HL-60 (cell line): ENCODE results near the gene PPP2R2D.

Source experiments
- DNase-seq, 2 experiments: peaks; one replicate each; pipeline ENCODE4 v3.0.0-alpha.2; 2010 to 2020; ENCODE audit warnings: low read depth in 1 of 2, low spot score in 1 of 2
- H3K27ac ChIP-seq: fragments of 250-450 bp; sonication (Bioruptor Pico); replicated peaks from 2 replicates; pipeline ENCODE4 v1.5.1; 2020; ENCODE audit warnings: mild to moderate bottlenecking, moderate library complexity
- H3K27me3 ChIP-seq: fragments of 250-450 bp; sonication (Bioruptor Pico); 2 replicates; pipeline ENCODE4 v1.5.1; 2021; ENCODE audit warnings: mild to moderate bottlenecking, moderate library complexity; ENCODE audit not compliant: insufficient read depth, poor library complexity, severe bottlenecking
- H3K4me3 ChIP-seq: replicated peaks from 2 replicates; pipeline ENCODE4 v1.5.1; 2011; ENCODE audit warnings: mild to moderate bottlenecking, control low read depth, low read length; ENCODE audit not compliant: insufficient read depth
- GABPA ChIP-seq: IDR thresholded peaks from 2 replicates; pipeline ENCODE4 v1.6.1; 2012; ENCODE audit warnings: low read depth
- POLR2AphosphoS5 ChIP-seq: IDR thresholded peaks from 2 replicates; pipeline ENCODE4 v1.6.1; 2012; ENCODE audit warnings: low read depth
- REST ChIP-seq: IDR thresholded peaks from 2 replicates; pipeline ENCODE4 v1.6.1; 2012; ENCODE audit warnings: low read depth; ENCODE audit not compliant: insufficient replicate concordance
- SPI1 ChIP-seq: IDR thresholded peaks from 2 replicates; pipeline ENCODE4 v1.6.1; 2012; ENCODE audit warnings: low read depth, mild to moderate bottlenecking, borderline replicate concordance
- TF ChIP-seq, protein P1 (sequence below): IDR thresholded peaks from one replicate; pipeline ENCODE4 v1.5.1; 2011; ENCODE audit warnings: low read length, control low read depth, inconsistent platforms; ENCODE audit not compliant: insufficient read depth

Gene PPP2R2D

GRCh38 chr10:131959841-131960240 is 59.0 kb downstream of the PPP2R2D start:
- H3K27ac ChIP-seq: no peak overlapping the region
- H3K27me3 ChIP-seq: no peaks in the 10 kb centered on the region
- TF ChIP-seq REST (no peak), SPI1 (no peak), POLR2AphosphoS5 (no peak), GABPA (no peak)
- TF ChIP-seq, protein P1, sequence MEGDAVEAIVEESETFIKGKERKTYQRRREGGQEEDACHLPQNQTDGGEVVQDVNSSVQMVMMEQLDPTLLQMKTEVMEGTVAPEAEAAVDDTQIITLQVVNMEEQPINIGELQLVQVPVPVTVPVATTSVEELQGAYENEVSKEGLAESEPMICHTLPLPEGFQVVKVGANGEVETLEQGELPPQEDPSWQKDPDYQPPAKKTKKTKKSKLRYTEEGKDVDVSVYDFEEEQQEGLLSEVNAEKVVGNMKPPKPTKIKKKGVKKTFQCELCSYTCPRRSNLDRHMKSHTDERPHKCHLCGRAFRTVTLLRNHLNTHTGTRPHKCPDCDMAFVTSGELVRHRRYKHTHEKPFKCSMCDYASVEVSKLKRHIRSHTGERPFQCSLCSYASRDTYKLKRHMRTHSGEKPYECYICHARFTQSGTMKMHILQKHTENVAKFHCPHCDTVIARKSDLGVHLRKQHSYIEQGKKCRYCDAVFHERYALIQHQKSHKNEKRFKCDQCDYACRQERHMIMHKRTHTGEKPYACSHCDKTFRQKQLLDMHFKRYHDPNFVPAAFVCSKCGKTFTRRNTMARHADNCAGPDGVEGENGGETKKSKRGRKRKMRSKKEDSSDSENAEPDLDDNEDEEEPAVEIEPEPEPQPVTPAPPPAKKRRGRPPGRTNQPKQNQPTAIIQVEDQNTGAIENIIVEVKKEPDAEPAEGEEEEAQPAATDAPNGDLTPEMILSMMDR: no peak
- H3K4me3 ChIP-seq: no peak overlapping the region
- no peak for DNase-seq

GRCh38 chr10:131960631-131961046 is 59.8 kb downstream of the PPP2R2D start:
- Histone ChIP-seq H3K27me3 (no peaks in the 10 kb centered on the region), H3K27ac (no peak overlapping the region)
- TF ChIP-seq POLR2AphosphoS5: no peak

GRCh38 chr10:131961047-131961776 is 60.4 kb downstream of the PPP2R2D start:
- Histone ChIP-seq H3K27ac (no peak overlapping the region), H3K27me3 (no peaks in the 10 kb centered on the region), H3K4me3 (no peak overlapping the region)
- TF ChIP-seq REST (no peak), SPI1 (no peak), POLR2AphosphoS5 (no peak), GABPA (no peak)
- TF ChIP-seq, protein P1: no peak
- no peak for DNase-seq

More at GRCh38 chr10:131960631-131961046, 59.8 kb downstream of the PPP2R2D start:
- DNase-seq: no peak
- H3K4me3 ChIP-seq: no peak overlapping the region

DNA sequence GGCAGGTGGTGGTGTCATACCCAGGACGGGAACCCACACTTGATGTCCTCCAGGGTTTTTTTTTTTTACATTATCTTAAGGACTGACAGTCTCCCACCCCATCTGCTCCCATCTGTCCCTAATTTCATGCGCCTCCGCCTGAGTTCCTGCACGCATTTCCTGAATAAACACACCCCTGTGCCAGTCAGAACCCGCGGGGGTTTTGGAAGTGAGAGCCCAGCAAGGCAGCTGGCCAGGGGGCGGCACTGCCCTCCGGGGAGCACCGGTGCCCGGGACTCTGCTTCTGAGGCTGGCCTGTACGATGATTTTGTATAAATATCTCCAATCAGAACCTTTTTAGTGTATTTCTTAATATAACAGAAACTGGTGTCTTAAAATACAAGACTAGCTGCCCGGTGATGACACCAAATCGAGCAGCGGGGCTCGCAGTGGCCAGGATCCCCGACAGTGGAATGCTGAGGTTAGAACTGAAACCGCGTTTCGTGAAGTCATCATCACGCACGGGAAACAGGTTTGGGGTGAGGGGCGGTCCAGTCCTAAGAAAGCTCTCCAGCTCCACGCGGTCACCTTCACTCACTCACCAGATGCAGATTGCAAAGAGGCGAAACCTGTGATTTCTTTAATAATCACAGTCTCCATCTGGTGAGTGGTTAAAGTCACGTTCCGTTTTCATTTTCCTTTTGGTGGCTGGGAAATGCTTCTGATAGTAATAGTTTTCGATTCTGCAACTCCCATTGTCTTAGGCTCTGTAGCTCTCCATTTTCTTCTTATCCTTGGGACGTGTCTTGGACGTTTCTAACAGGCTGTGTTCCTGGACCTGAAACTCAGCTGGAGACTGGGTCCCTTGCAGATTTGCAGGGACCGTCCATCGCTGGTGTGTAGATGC is 61.2 kb downstream of the PPP2R2D start:
- TF ChIP-seq REST (no peak), SPI1 (no peak), GABPA (no peak), POLR2AphosphoS5 (no peak)
- TF ChIP-seq, protein P1: no peak
- no peak for DNase-seq
- Histone ChIP-seq H3K27me3 (no peaks in the 10 kb centered on the region), H3K4me3 (no peak overlapping the region), H3K27ac (no peak overlapping the region)
